ENCODE measurements around the gene TASOR2.
A peak's percentile ranks its signal among the peaks of the same experiment; 100 is the strongest.

TASOR2 gene

DNA sequence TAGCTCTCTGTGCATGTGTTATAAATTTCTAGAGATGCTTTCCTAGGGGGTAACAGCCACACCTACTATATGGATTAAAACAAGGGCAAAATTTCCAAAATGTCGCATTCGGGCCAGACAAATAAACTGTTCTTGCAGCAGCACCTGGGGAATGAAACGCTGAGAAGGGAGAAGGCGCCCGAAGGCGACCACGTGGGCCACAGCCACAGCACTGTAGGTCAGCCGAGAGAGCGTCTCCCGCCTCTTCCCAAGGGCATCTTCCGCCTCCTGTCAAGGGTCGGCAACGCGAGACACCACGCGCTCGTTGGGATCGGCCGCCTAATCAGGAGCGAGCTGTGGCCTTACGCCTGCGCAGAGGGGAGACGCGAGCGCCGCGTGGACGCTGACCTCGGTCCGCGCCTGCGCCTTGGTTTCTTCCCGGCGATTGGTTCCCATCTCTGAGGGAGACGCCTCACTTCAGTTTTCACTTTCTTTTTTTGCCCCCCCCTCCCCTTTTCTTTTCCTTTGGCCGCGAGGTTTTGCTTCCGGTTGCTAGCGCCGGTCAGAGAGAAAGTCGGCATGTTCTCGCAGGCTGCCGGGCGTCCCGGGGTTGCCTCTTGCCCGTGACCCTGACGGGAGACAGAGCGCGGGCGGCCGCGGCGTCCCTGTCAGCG lies at the start of gene TASOR2:
TASOR2 (plus strand) TSS at position 521 of the 653 bp plus-strand sequence. CDS start 35,805 bp downstream, outside the sequence.
- peak; percentile 95 for FAIRE-seq

DNA sequence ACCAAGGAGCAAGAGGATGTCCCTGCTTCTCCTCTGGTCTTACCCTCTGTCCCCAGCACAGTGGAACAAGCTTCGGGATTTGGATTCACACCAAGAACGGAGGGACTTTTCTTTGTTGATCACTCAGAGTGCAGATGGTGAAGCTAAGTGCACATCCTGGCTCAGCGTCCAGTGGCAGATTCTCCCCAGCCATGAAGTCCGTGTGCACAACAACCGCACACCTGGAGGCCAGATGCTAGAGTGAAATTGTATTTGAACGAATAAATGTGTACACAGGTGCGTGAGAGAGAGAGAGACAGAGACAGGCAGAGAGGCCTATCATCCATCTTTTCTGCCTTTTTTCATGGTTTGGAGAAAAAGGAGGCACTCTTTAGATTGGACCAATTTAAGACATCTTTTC lies 49.7 kb upstream of the TASOR2 start:
- FAIRE-seq: no peak

DNA sequence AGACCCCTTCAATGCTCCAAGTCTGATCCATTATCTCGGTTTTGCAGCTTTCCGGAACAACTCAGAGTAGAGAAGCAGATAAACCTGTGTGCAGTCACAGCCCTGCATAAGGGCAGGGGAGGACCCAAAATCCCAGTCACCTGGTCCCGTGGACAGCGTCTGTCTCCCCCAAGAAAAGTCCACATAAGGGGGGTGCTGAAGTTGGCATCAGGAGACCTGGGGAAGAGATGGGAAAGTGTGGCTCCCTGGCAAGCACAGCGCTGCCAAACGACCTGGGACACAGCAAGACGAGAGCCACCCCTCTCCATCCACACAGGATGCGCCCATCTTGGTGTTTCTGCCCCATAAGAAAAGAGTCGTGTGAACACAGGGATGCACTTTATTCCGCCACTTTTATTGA lies 46.1 kb upstream of the TASOR2 start:
- FAIRE-seq: no peak

GRCh38 chr10:5639066-5639465 lies 45.6 kb upstream of the TASOR2 start:
- no peak for FAIRE-seq

- no peak for FAIRE-seq
These were observed 44.6 kb upstream of the TASOR2 start for GRCh38 chr10:5640036-5640435.

DNA sequence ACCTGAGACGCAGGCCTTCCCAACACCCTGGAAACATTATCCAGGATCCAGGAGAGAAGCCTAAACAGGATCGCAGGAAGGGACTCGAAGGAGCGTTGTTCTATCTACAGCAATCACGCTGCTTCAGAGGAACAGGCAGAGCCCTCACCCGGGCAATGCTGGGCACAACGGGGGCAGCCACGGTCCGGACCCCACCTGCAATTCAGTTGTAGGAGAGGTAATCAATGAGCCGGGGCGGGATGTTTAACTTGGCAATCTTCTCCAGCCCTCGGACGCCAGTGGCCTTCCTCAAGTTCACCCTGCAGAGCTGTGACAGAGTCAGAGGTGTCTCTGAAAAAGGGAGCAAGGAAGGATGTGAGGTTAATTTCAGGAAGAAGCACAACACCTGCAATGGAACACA lies 44.1 kb upstream of the TASOR2 start:
- FAIRE-seq: no peak

GRCh38 chr10:5641501-5641900 lies 43.1 kb upstream of the TASOR2 start:
- FAIRE-seq: no peak

DNA sequence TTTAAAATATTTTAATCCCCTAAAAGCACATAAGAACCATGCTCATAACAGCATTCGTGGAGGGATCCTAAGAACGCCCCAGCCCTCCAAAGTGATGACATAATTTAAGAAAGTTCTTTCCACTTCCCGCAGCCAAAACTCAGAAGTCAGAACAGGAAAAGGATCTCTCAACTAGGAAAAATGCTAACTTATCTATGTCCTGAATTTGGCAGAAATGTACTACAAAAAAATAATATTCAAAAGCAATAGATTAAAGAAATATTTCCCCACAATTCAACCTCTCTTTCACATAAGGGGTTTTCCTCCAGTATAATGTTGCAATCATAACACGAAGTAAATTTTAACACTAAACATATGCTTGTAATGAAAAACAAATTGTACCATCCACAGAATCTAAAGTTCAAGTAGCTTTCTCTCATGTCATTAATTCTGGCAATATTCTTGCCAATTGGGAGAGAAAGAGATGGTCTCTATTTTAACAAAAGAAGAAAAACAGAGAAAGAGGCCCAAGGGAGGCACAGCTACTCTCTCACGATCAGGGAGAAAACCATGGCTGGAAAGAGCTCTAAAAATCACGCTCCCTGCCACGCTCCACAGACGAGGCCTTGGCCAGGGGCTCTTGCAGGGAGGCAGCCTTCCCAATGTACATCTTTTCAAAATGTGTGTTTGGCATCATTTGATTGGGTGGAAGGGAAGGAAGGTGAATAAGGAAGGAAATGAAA lies 41.1 kb upstream of the TASOR2 start:
- FAIRE-seq: no peak

GRCh38 chr10:5644930-5645329 lies 39.7 kb upstream of the TASOR2 start:
- no peak for FAIRE-seq

DNA sequence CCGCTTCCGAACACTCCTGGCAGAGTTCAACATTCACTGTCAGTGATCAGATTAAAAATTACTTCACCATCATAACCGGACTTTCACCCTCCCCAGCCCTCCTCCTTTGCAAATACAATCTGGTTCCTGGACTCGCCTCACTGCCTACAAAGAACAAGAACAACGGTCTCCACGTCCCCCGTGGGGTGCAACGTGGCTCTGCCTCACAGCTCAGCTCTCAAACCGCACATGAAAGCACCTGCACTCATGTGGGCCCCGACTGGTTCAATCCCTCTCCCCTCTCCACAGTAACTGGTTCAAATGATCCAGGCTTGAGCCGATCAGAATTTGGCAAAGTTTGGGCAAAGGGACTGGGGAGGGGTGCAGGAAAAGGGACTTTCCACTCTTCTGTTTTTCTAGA lies 39.3 kb upstream of the TASOR2 start:
- no peak for FAIRE-seq

- no peak for FAIRE-seq
These were observed 38.6 kb upstream of the TASOR2 start for GRCh38 chr10:5645944-5646617.

DNA sequence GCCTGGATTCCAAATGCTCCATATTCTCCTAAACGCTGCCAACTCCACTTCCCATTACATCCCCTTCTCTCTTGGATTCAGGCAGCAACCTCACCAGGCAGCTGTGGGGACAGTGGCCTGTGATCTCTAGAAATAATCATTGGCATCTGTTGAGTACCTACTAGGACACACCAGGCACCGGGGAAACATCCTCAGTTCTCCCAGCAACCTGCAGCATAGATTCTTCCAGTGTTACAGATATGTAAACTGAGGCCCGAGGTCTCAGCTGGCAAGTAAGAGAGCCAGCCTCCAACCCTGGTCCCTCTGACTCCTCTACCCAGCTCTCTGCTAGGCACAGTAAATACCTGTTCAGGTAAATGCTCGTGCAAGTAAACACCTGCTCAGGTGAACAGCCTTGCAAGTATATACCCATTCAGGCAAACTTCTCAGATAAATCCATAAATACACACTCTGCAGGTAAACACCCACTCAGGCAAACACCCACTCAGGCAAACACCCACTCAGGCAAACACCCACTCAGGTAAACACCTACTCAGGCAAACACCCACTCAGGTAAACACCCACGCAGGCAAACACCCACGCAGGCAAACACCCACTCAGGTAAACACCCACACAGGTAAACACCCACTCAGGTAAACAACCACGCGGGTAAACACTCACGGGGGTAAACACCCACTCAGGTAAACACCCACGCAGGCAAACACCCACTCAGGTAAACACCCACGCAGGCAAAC lies 37.0 kb upstream of the TASOR2 start:
- FAIRE-seq: no peak

DNA sequence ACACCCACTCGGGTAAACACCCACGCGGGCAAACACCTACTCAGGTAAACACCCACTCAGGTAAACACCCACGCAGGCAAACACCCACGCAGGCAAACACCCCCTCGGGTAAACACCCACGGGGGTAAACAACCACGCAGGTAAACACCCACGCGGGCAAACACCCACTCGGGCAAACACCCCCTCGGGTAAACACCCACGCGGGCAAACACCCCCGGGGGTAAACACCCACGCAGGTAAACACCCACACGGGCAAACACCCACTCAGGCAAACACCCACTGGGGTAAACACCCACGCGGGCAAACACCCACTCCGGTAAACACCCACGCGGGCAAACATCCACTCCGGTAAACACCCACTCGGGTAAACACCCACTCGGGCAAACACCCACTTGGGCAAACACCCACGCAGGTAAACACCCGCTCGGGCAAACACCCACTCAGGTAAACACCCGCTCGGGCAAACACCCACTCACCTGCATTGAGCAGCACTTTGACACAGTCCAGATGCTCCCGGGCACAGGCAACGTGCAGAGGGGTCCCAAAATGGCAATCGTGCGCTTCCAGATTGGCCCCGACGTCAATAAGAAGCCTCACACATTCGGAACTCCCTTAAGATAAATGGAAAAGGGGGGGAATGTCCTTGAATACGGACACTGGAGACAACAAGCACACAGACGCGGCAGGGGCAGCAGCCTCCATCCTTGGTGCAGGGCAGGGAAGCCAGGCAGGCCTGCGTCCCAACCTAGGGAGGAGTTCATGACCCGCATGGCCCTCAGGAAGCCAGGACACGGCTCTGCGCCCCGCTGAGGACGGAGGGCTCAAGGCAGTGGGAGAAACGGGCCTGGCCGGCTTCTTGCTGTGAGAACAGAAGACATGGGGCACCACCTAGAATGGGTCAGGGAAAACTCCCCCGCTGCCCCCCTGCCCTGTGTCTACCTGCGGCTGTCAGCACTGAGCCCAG lies 35.9 kb upstream of the TASOR2 start:
- FAIRE-seq: no peak

- FAIRE-seq: no peak
These were observed 34.9 kb upstream of the TASOR2 start for GRCh38 chr10:5649746-5650145.

GRCh38 chr10:5650664-5651387 lies 33.8 kb upstream of the TASOR2 start:
- FAIRE-seq: no peak

- no peak for FAIRE-seq
These were observed 33.3 kb upstream of the TASOR2 start for GRCh38 chr10:5651388-5651764.

DNA sequence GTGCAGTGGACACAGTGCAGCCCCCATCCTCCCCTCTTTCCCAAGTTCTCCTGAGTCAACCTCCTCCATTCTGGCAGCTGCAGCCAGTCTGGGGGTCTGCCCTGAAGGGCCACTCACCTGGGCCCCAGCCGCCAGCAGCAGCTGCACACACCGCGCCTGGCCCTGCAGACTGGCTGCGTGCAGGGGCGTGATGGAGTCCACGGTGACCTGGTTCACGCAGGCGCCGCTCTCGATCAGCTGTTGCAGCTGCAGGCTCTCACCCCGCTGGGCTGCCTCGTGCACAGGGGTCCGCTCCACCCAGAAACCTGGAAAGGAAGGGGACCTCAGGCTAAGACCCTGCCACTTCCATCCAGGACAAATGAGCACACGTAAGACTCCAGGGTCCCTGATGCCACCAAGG lies 31.9 kb upstream of the TASOR2 start:
- FAIRE-seq: no peak

DNA sequence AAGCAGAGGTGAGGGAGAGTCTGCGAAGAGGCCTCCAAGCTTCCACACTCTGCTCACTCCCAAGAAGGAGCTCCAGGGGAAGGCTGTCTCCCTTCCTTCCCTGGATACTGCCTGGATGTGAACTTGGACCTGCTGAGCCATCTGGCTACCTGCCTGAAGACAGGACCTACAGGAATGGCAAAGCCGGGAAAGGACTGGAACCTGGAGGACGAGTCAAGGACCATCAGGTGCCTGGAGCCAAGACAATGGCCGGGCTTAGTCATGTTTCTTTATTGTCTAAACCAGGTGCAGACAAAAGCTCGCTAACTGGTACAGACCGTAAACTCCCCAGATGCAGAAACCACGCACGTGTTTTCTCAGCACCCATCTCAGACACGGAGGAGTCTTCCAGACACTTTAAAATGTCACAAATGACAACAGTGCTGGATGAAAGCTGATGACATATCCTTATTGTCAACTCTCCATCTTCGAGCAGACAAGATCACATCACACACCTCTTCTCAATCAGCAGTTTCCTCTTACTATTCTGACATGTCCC lies 30.4 kb upstream of the TASOR2 start:
- no peak for FAIRE-seq

- no peak for FAIRE-seq
These were observed 29.5 kb upstream of the TASOR2 start for GRCh38 chr10:5655121-5655520.

- no peak for FAIRE-seq
These were observed 27.7 kb upstream of the TASOR2 start for GRCh38 chr10:5656737-5657579.
